ENCODE measurements around the gene CDCP2.
"Not testable (repeated sequence)": the region's sequence is repeated elsewhere in the genome, so short reads cannot be mapped to it uniquely, and the experiment has no call there.

CDCP2 gene

DNA sequence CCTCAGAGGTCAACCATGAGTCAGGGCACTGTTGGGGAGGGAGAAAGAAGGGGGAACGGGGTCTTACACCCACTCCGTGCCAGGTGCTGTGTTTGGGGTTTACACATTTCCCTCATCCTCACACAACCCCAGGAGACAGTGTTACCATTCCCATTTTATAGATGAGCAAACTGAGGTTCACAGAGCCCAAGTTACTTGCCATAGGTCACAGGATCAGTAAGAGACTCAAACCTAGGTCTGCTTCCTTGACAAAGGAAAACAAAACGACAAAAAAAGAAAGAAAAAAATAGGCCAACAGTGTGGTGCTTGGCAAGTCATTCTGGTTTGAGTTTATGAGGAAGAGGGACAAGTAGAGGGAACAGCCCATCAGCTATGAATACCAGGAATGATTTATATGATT lies 16.3 kb upstream of the CDCP2 start:
- in situ Hi-C loops (cut with MboI; ENCODE audit: low sequenced_read_pairs, unreplicated experiment) = no loop called here
- no peak for TF ChIP-seq CTCF (IDR thresholded peaks at IDR 0.05; ENCODE audit: borderline replicate concordance, control extremely low read depth, extremely low read depth, insufficient read depth, missing control alignments)
- no peak for DNase-seq (ENCODE audit: low spot score)

DNA sequence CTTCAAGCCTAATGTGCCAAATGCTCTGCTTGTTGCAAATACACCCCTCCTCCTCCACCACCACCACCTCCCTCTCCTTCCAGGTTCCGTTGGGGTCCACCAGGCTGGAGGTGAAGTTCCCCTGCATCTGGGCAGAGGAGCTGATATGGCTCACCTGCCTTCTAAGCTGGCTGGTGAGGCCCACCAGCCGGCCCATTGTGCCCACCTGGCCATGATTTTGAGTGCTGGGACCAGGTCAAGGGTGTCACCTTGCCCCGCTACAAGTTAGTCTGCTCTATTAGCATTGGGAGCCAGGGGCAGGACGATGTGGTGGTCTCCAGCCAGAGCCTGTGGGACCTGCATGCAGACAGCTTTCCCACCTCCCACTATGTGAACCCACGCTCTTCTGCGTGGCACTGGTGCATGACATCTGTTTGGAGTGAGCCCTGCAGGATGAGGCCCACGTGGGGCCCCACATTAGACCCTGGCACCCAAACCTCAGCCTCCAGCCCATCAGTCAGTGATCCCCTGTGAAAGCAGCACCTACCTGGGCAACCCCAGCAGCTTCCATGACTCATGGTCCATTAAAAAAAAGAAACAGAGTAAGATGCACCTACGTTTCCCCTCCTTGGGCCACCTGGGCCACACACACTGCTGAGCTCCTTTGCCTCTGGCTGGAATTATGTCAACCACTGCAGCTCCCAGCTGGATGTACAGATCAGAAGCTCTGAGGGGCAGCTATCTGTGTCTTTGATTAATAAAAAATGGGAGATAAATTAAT lies 15.6 kb upstream of the CDCP2 start:
- TF ChIP-seq CTCF (IDR thresholded peaks at IDR 0.05; ENCODE audit: borderline replicate concordance, control extremely low read depth, extremely low read depth, insufficient read depth, missing control alignments) = no peak
- in situ Hi-C loops (cut with MboI; ENCODE audit: low sequenced_read_pairs, unreplicated experiment) = no loop called here
- DNase-seq (ENCODE audit: low spot score) = no peak

GRCh38 chr1:54167422-54168139 lies 14.8 kb upstream of the CDCP2 start:
- no peak for DNase-seq (ENCODE audit: low spot score)
- TF ChIP-seq CTCF (IDR thresholded peaks at IDR 0.05; ENCODE audit: borderline replicate concordance, control extremely low read depth, extremely low read depth, insufficient read depth, missing control alignments) = no peak
- in situ Hi-C loops (cut with MboI; ENCODE audit: low sequenced_read_pairs, unreplicated experiment) = no loop called here

DNA sequence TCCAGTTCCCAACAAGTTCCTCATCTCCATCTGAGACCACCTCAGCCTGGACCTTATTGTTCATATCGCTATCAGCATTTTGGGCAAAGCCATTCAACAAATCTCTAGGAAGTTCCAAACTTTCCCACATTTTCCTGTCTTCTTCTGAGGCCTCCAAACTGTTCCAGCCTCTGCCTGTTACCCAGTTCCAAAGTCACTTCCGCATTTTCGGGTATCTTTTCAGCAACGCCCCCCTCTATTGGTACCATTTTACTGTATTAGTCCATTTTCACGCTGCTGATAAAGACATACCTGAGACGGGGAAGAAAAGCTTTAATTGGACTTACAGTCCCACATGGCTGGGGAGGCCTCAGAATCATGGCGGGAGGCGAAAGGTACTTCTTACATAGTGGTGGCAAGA lies 13.6 kb upstream of the CDCP2 start:
- DNase-seq (ENCODE audit: low spot score); in situ Hi-C loops (cut with MboI; ENCODE audit: low sequenced_read_pairs, unreplicated experiment): not testable (repeated sequence)

DNA sequence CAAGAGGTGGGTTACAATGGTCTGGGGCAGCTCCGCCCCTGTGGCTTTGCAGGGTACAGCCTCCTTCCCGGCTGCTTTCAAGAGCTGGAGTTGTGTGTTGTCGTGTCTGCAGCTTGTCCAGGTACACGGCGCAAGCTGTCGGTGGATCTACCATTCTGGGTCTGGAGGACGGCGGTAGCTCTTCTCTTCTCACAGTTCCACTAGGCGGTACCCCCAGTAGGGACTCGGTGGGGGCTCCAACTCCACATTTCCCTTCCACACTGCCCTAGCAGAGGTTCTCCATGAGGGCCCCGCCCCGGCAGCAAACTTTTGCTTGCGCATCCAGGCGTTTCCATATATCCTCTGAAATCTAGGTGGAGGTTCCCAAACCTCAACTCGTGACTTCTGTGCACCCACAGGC lies 12.3 kb upstream of the CDCP2 start:
- no peak for DNase-seq (ENCODE audit: low spot score)
- in situ Hi-C loops (cut with MboI; ENCODE audit: low sequenced_read_pairs, unreplicated experiment) = no loop called here
- TF ChIP-seq CTCF (IDR thresholded peaks at IDR 0.05; ENCODE audit: borderline replicate concordance, control extremely low read depth, extremely low read depth, insufficient read depth, missing control alignments) = no peak

GRCh38 chr1:54163573-54163972 lies 10.8 kb upstream of the CDCP2 start:
- TF ChIP-seq CTCF (IDR thresholded peaks at IDR 0.05; ENCODE audit: borderline replicate concordance, control extremely low read depth, extremely low read depth, insufficient read depth, missing control alignments) = no peak
- in situ Hi-C loops (cut with MboI; ENCODE audit: low sequenced_read_pairs, unreplicated experiment) = no loop called here
- no peak for DNase-seq (ENCODE audit: low spot score)

- in situ Hi-C loops (cut with MboI; ENCODE audit: low sequenced_read_pairs, unreplicated experiment) = no loop called here
- no peak for DNase-seq (ENCODE audit: low spot score)
- TF ChIP-seq CTCF (IDR thresholded peaks at IDR 0.05; ENCODE audit: borderline replicate concordance, control extremely low read depth, extremely low read depth, insufficient read depth, missing control alignments) = no peak
These were observed 10.3 kb upstream of the CDCP2 start for GRCh38 chr1:54163051-54163450.

Data from GM13976 (cell line).